ENCODE results near the gene SSU72.
"Not testable (repeated sequence)": the region's sequence is repeated elsewhere in the genome, so short reads cannot be mapped to it uniquely, and the experiment has no call there.

DNA sequence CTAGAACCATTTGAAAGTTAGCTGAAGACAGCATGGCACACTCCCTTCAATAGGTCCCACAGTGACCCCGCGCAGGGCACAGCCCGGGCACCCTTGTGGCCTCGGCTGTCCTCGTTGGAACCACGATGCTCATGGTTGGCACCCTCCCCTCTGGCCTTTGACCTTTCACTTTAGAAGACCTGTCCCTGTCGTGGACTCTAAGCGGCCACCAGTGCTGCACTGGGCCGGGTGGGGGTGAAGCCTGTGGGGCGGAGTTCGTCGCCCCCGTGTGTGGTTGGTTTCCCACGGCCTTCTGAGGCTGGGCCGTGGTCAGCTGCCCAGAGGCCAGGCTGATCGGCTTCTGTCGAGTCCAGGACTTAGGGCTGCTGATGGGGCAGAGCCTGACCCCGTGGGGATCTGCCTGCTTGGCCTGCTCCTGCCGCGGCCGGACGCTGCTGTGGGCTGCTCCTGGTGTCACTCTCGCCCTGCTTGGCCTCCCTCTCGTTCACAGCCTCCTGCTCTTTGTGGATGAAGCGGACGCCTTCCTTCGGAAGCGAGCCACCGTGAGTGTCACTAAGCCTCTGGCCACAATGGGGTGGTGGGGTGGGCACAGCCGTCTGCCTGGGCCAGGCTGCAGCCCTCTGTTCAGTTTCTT is 49.8 kb downstream of the SSU72 start:
- TF ChIP-seq, protein P1, sequence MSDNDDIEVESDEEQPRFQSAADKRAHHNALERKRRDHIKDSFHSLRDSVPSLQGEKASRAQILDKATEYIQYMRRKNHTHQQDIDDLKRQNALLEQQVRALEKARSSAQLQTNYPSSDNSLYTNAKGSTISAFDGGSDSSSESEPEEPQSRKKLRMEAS (IDR thresholded peaks at IDR 0.05; ENCODE audit: insufficient read depth, insufficient read length): not testable (repeated sequence)
- not testable (repeated sequence) for TF ChIP-seq EZH2 (IDR thresholded peaks at IDR 0.05; ENCODE audit: borderline replicate concordance, low read depth, low read length, severe bottlenecking)
